H9 (cell line): ENCODE results near the gene KCNA3. TPM values are rescaled to one million over a fixed set of nuclear protein-coding genes. Genes with fewer than 3 reads are reported as not detected.

Experiments used
- DNase-seq: peaks from one replicate; pipeline ENCODE4 v3.0.0-alpha.2; 2017
- H2AFZ ChIP-seq: one replicate; pipeline ENCODE4 v1.6.1; 2013; ENCODE audit warnings: mild to moderate bottlenecking, low read length, control low read depth, moderate library complexity
- H2AK5ac ChIP-seq: 2 replicates; pipeline ENCODE4 v1.6.1; 2013; ENCODE audit warnings: low read length, control low read depth, mixed read lengths; ENCODE audit not compliant: insufficient read length
- H2BK120ac ChIP-seq: one replicate; pipeline ENCODE4 v1.6.1; 2013; ENCODE audit warnings: low read depth, mild to moderate bottlenecking, low read length, control low read depth, inconsistent platforms; ENCODE audit not compliant: poor library complexity, severe bottlenecking
- H2BK12ac ChIP-seq: 2 replicates; pipeline ENCODE4 v1.6.1; 2013; ENCODE audit warnings: low read length, control low read depth, mixed read lengths, low read depth; ENCODE audit not compliant: insufficient read length
- H2BK15ac ChIP-seq: 2 replicates; pipeline ENCODE4 v1.6.1; 2013; ENCODE audit warnings: low read depth, low read length, control low read depth
- H2BK20ac ChIP-seq: one replicate; pipeline ENCODE4 v1.6.1; 2013; ENCODE audit warnings: low read depth, mild to moderate bottlenecking, low read length, control low read depth, inconsistent platforms; ENCODE audit not compliant: poor library complexity, severe bottlenecking
- H2BK5ac ChIP-seq: 2 replicates; pipeline ENCODE4 v1.6.1; 2013; ENCODE audit warnings: low read length, control low read depth, mixed read lengths; ENCODE audit not compliant: insufficient read length
- H3K14ac ChIP-seq: 2 replicates; pipeline ENCODE4 v1.6.1; 2013; ENCODE audit warnings: low read length, control low read depth; ENCODE audit not compliant: insufficient read depth
- H3K18ac ChIP-seq: 2 replicates; pipeline ENCODE4 v1.6.1; 2013; ENCODE audit warnings: low read depth, mild to moderate bottlenecking, mixed read lengths, low read length, control low read depth; ENCODE audit not compliant: insufficient read length
- H3K23ac ChIP-seq: 2 replicates; pipeline ENCODE4 v1.6.1; 2013; ENCODE audit warnings: low read length, control low read depth, mixed read lengths, low read depth; ENCODE audit not compliant: insufficient read length
- H3K23me2 ChIP-seq: 2 replicates; pipeline ENCODE4 v1.6.1; 2013; ENCODE audit warnings: low read depth, mild to moderate bottlenecking, mixed read lengths, low read length, control low read depth; ENCODE audit not compliant: insufficient read length, poor library complexity, severe bottlenecking
- H3K27ac ChIP-seq: 2 replicates; pipeline ENCODE4 v1.5.1; 2013; ENCODE audit warnings: low read length, control low read depth, mixed read lengths, low read depth; ENCODE audit not compliant: insufficient read length
- H3K27me3 ChIP-seq: 2 replicates; pipeline ENCODE4 v1.6.1; 2013; ENCODE audit warnings: low read length, control low read depth, inconsistent platforms; ENCODE audit not compliant: insufficient read depth
- H3K4ac ChIP-seq: 2 replicates; pipeline ENCODE4 v1.6.1; 2013; ENCODE audit warnings: low read depth, mild to moderate bottlenecking, control low read depth, inconsistent platforms, low read length, moderate library complexity
- H3K4me1 ChIP-seq: 2 replicates; pipeline ENCODE4 v1.6.1; 2013; ENCODE audit warnings: low read length, control low read depth, inconsistent platforms; ENCODE audit not compliant: insufficient read depth
- H3K4me2 ChIP-seq: 2 replicates; pipeline ENCODE4 v1.6.1; 2013; ENCODE audit warnings: low read length, control low read depth, mixed read lengths; ENCODE audit not compliant: insufficient read length, insufficient read depth
- H3K56ac ChIP-seq: 2 replicates; pipeline ENCODE4 v1.6.1; 2013; ENCODE audit warnings: low read depth, mild to moderate bottlenecking, mixed read lengths, low read length, control low read depth; ENCODE audit not compliant: insufficient read length
- H3K79me1 ChIP-seq: 2 replicates; pipeline ENCODE4 v1.6.1; 2013; ENCODE audit warnings: low read depth, mild to moderate bottlenecking, moderate library complexity, low read length, control low read depth, inconsistent platforms; ENCODE audit not compliant: insufficient read depth, poor library complexity, severe bottlenecking
- H3K79me2 ChIP-seq: 2 replicates; pipeline ENCODE4 v1.6.1; 2013; ENCODE audit warnings: low read length, control low read depth, inconsistent platforms; ENCODE audit not compliant: insufficient read depth
- H3K9ac ChIP-seq: 2 replicates; pipeline ENCODE4 v1.6.1; 2013; ENCODE audit warnings: low read length, control low read depth, mixed read lengths; ENCODE audit not compliant: insufficient read length; ENCODE audit errors: extremely low read depth
- H3K9me3 ChIP-seq: one replicate; pipeline ENCODE4 v1.6.1; 2013; ENCODE audit warnings: low read depth, low read length, inconsistent platforms; ENCODE audit not compliant: control insufficient read depth
- H3T11ph ChIP-seq: one replicate; pipeline ENCODE4 v1.6.1; 2013; ENCODE audit warnings: mild to moderate bottlenecking, low read length, control low read depth, inconsistent platforms
- H4K20me1 ChIP-seq: one replicate; pipeline ENCODE4 v1.6.1; 2013; ENCODE audit not compliant: control insufficient read depth, insufficient read length, insufficient read depth
- H4K5ac ChIP-seq: 2 replicates; pipeline ENCODE4 v1.6.1; 2013; ENCODE audit warnings: low read depth, mild to moderate bottlenecking, mixed read lengths, low read length, control low read depth; ENCODE audit not compliant: insufficient read length
- H4K8ac ChIP-seq: replicated peaks from 2 replicates; pipeline ENCODE4 v1.6.1; 2013; ENCODE audit warnings: low read length, control low read depth, mixed read lengths, low read depth; ENCODE audit not compliant: insufficient read length
- H4K91ac ChIP-seq: 2 replicates; pipeline ENCODE4 v1.6.1; 2013; ENCODE audit warnings: low read depth, mild to moderate bottlenecking, moderate library complexity, mixed read lengths, low read length, control low read depth; ENCODE audit not compliant: insufficient read length
- H3K27ac Mint-ChIP-seq, 3 experiments: 2 replicates in 2 of 3; 3 replicates in 1 of 3; pipeline ENCODE4 v1.8.0; 2020 to 2021; ENCODE audit warnings: mixed read lengths in 3 of 3, mild to moderate bottlenecking in 1 of 3, moderate library complexity in 1 of 3
- H3K27me3 Mint-ChIP-seq: 2 replicates; pipeline ENCODE4 v1.8.0; 2021; ENCODE audit warnings: low read depth, mild to moderate bottlenecking, moderate library complexity, mixed read lengths
- H3K36me3 Mint-ChIP-seq, 3 experiments: 2 replicates in 2 of 3; 3 replicates in 1 of 3; pipeline ENCODE4 v1.8.0; 2020 to 2021; ENCODE audit warnings: low read depth in 3 of 3, mixed read lengths in 3 of 3; ENCODE audit not compliant: insufficient read depth in 1 of 3
- H3K4me1 Mint-ChIP-seq, 2 experiments: 2 replicates each; pipeline ENCODE4 v1.8.0; 2020; ENCODE audit warnings: mixed read lengths in 2 of 2
- H3K4me3 Mint-ChIP-seq, 2 experiments: 2 replicates in 1 of 2; 3 replicates in 1 of 2; pipeline ENCODE4 v1.8.0; 2020 to 2021; ENCODE audit warnings: mild to moderate bottlenecking in 2 of 2, mixed read lengths in 2 of 2, moderate library complexity in 1 of 2
- H3K9me3 Mint-ChIP-seq, 2 experiments: 2 replicates in 1 of 2; 3 replicates in 1 of 2; pipeline ENCODE4 v1.8.0; 2020; ENCODE audit warnings: mild to moderate bottlenecking in 2 of 2, mixed read lengths in 2 of 2, moderate library complexity in 1 of 2
- CTCF ChIP-seq: fragments of 200-600 bp; sonication (generic); conservative IDR thresholded peaks from 3 replicates; pipeline ENCODE4 v1.8.0; 2021; ENCODE audit warnings: antibody characterized with exemption, mild to moderate bottlenecking
- WGBS: extraction: QIAGEN DNeasy Blood & Tissue Kit; methylation state at CpG from one replicate; pipeline ENCODE4 v1.1.7; 2013; ENCODE audit warnings: missing lambda C conversion rate, low lambda C conversion rate, mixed read lengths; ENCODE audit not compliant: insufficient read length; ENCODE audit errors: extremely low coverage; 5-methylcytosine and 5-hydroxymethylcytosine counted together
- total RNA-seq: library from RNA; stranded (reverse); gene quantifications from 2 replicates; pipeline ENCODE4 v1.2.1, GENCODE V29; 2021

The KCNA3 gene
- total RNA-seq, 1 experiment from 2014 or later: 0.92 TPM

GRCh38 chr1:110690709-110691365 lies 16.1 kb upstream of the KCNA3 start:
- no CpG with 5 or more reads among the region's 4 CpGs for WGBS

More at GRCh38 chr1:110690709-110691365, 16.1 kb upstream of the KCNA3 start:
- Histone ChIP-seq H3K23ac (no peak overlapping the region), H3K9me3 (no peaks in the 10 kb centered on the region), H2BK120ac (no peak overlapping the region), H3K4ac (no peak overlapping the region), H2BK12ac (no peak overlapping the region), H3K27ac (no peak overlapping the region), H3K9ac (no peak overlapping the region), H2AK5ac (no peak overlapping the region), H3K56ac (no peak overlapping the region), H3K27me3 (no peaks in the 10 kb centered on the region), H4K5ac (no peak overlapping the region), H3K4me1 (no peaks in the 10 kb centered on the region), H3K18ac (no peak overlapping the region), H2BK20ac (no peak overlapping the region), H3T11ph (no peak overlapping the region), H3K14ac (no peak overlapping the region), H3K23me2 (no peaks in the 10 kb centered on the region), H2BK5ac (no peak overlapping the region), H4K91ac (no peak overlapping the region), H4K8ac (no peak overlapping the region), H3K79me1 (no peaks in the 10 kb centered on the region), H2BK15ac (no peak overlapping the region), H3K4me2 (no peak overlapping the region), H2AFZ (no peak overlapping the region), H3K79me2 (no peaks in the 10 kb centered on the region), H4K20me1 (no peaks in the 10 kb centered on the region)
- Mint-ChIP-seq H3K27ac (no peak overlapping the region), H3K9me3 (no peaks in the 10 kb centered on the region), H3K4me3 (no peak overlapping the region), H3K36me3 (no peaks in the 10 kb centered on the region), H3K27me3 (peaks cover 9% of the 10 kb centered on the region), H3K4me1 (no peaks in the 10 kb centered on the region)
- no peak for DNase-seq
- TF ChIP-seq CTCF: no peak
